Colonic mucosa (tissue), 4 donors: ENCODE data around the gene CFAP161. TPM values are rescaled to one million over a fixed set of nuclear protein-coding genes. Genes with fewer than 3 reads are reported as not detected.

ENCODE experiments used
- DNase-seq: peaks from one replicate; pipeline ENCODE4 v3.0.0-alpha.2; 2020
- H3K27ac ChIP-seq: fragments of 200-600 bp; one replicate; pipeline ENCODE4 v1.8.0; 2021
- H3K27me3 ChIP-seq: fragments of 200-600 bp; one replicate; pipeline ENCODE4 v1.8.0; 2021
- H3K36me3 ChIP-seq: fragments of 200-600 bp; one replicate; pipeline ENCODE4 v1.8.0; 2021
- H3K4me1 ChIP-seq: fragments of 200-600 bp; one replicate; pipeline ENCODE4 v1.8.0; 2021; ENCODE audit warnings: mild to moderate bottlenecking
- H3K4me3 ChIP-seq: fragments of 200-600 bp; one replicate; pipeline ENCODE4 v1.8.0; 2021
- H3K9ac ChIP-seq, 2 donors: one replicate each; pipeline ENCODE4 v1.7.0; 2013; ENCODE audit warnings: control low read depth in 2 of 2, low read depth in 2 of 2, low read length in 2 of 2
- H3K9me3 ChIP-seq: fragments of 200-600 bp; one replicate; pipeline ENCODE4 v1.8.0; 2021
- CTCF ChIP-seq: fragments of 200-600 bp; IDR thresholded peaks from one replicate; pipeline ENCODE4 v1.8.0; 2022; ENCODE audit warnings: antibody characterized with exemption, mild to moderate bottlenecking
- intact Hi-C: fragments of 100-400 bp; cut with DNase I; formaldehyde crosslinking; loops from one replicate; pipeline ENCODE4 v1.14.1; 2022
- total RNA-seq, 2 donors: library from RNA; stranded (reverse); fragmentation: NEBNext Ultra II Directional in 1 of 2; extraction: Animal tissue kit (Norgen Biotek cat#: 25700) in 1 of 2; gene quantifications; one replicate each; pipeline ENCODE4 v1.2.1, GENCODE V29; 2021
- donor health status: healthy.
- donor health status: DM: no; HTN: no; CAD: no.
- donor health status: DM: no; HTN: no; CAD: no.

Gene CFAP161
- total RNA-seq, 2 donors from 2014 or later = 0.21 TPM; not detected in 1

GRCh38 chr15:81163961-81164800, 30.1 kb downstream of the CFAP161 start:
- TF ChIP-seq CTCF = no peak
- Histone ChIP-seq H3K27me3 (no peaks in the 10 kb centered on the region), H3K9ac (no peak overlapping the region), H3K36me3 (no peaks in the 10 kb centered on the region), H3K4me1 (peaks cover 5% of the 10 kb centered on the region), H3K9me3 (no peaks in the 10 kb centered on the region), H3K27ac (no peak overlapping the region), H3K4me3 (no peak overlapping the region)
- intact Hi-C loops = no loop called here
- no peak for DNase-seq

- Histone ChIP-seq H3K9ac (no peak overlapping the region), H3K36me3 (no peaks in the 10 kb centered on the region), H3K9me3 (no peaks in the 10 kb centered on the region), H3K4me1 (peaks cover 5% of the 10 kb centered on the region), H3K27ac (no peak overlapping the region), H3K4me3 (no peak overlapping the region), H3K27me3 (no peaks in the 10 kb centered on the region)
- DNase-seq = no peak
- TF ChIP-seq CTCF = no peak
- intact Hi-C loops = no loop called here
Measured at GRCh38 chr15:81165535-81165934, 31.5 kb downstream of the CFAP161 start.

GRCh38 chr15:81166636-81167305, 32.7 kb downstream of the CFAP161 start:
- Histone ChIP-seq H3K4me3 (no peak overlapping the region), H3K9me3 (no peaks in the 10 kb centered on the region), H3K27me3 (no peaks in the 10 kb centered on the region), H3K27ac (no peak overlapping the region), H3K4me1 (peaks cover 5% of the 10 kb centered on the region), H3K9ac (no peak overlapping the region), H3K36me3 (no peaks in the 10 kb centered on the region)
- TF ChIP-seq CTCF = no peak
- intact Hi-C loops = no loop called here
- no peak for DNase-seq

GRCh38 chr15:81168131-81168526, 34.1 kb downstream of the CFAP161 start:
- no peak for TF ChIP-seq CTCF
- DNase-seq = no peak
- Histone ChIP-seq H3K9ac (no peak overlapping the region), H3K27me3 (no peaks in the 10 kb centered on the region), H3K27ac (no peak overlapping the region), H3K4me1 (peaks cover 5% of the 10 kb centered on the region), H3K4me3 (no peak overlapping the region), H3K36me3 (no peaks in the 10 kb centered on the region), H3K9me3 (no peaks in the 10 kb centered on the region)
- intact Hi-C loops = no loop called here

- TF ChIP-seq CTCF = no peak
- intact Hi-C loops = no loop called here
- no peak for DNase-seq
Measured at GRCh38 chr15:81168644-81169043, 34.6 kb downstream of the CFAP161 start.

More at GRCh38 chr15:81168644-81169043, 34.6 kb downstream of the CFAP161 start:
- H3K4me3 ChIP-seq = no peak overlapping the region
- H3K27me3 ChIP-seq = no peaks in the 10 kb centered on the region
- peaks cover 5% of the 10 kb centered on the region for H3K4me1 ChIP-seq
- no peak overlapping the region for H3K27ac ChIP-seq
- H3K9me3 ChIP-seq = no peaks in the 10 kb centered on the region
- no peak overlapping the region for H3K9ac ChIP-seq
- H3K36me3 ChIP-seq = no peaks in the 10 kb centered on the region
